Measurements from ENCODE around the gene SLC6A6. TPM values are rescaled to one million over a fixed set of nuclear protein-coding genes. Genes with fewer than 3 reads are reported as not detected.

Gene SLC6A6
- total and polyA plus RNA-seq, 8 donors: 2.1 to 11.6 (median 3.4) TPM

- no peak overlapping the region for H3K4me3 ChIP-seq
- no peak overlapping the region for H3K27ac ChIP-seq
- FAIRE-seq (no peak), DNase-seq (no peak), ATAC-seq (no peak)
- H3K9me3 ChIP-seq: no peaks in the 10 kb centered on the region
- peaks cover 0 to 34% (median 9%) of the 10 kb centered on the region in 3 donors for H3K4me1 ChIP-seq
- intact Hi-C loops (cut with DNase I): no loop called here
- no peaks in the 10 kb centered on the region for H3K36me3 ChIP-seq
- no peaks in the 10 kb centered on the region for H3K27me3 ChIP-seq
- WGBS, 2 donors: 49 to 61% methylated on average over 8 of the region's 8 CpGs
- TF ChIP-seq, protein P1, sequence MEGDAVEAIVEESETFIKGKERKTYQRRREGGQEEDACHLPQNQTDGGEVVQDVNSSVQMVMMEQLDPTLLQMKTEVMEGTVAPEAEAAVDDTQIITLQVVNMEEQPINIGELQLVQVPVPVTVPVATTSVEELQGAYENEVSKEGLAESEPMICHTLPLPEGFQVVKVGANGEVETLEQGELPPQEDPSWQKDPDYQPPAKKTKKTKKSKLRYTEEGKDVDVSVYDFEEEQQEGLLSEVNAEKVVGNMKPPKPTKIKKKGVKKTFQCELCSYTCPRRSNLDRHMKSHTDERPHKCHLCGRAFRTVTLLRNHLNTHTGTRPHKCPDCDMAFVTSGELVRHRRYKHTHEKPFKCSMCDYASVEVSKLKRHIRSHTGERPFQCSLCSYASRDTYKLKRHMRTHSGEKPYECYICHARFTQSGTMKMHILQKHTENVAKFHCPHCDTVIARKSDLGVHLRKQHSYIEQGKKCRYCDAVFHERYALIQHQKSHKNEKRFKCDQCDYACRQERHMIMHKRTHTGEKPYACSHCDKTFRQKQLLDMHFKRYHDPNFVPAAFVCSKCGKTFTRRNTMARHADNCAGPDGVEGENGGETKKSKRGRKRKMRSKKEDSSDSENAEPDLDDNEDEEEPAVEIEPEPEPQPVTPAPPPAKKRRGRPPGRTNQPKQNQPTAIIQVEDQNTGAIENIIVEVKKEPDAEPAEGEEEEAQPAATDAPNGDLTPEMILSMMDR (IDR thresholded peaks at IDR 0.05): no peak
These were observed 52.4 kb downstream of the SLC6A6 start for GRCh38 chr3:14454639-14455310.

GRCh38 chr3:14455571-14456317 lies 53.3 kb downstream of the SLC6A6 start:
- TF ChIP-seq, protein P1 (IDR thresholded peaks at IDR 0.05): no peak
- H3K4me3 ChIP-seq: no peak overlapping the region
- H3K9me3 ChIP-seq: no peaks in the 10 kb centered on the region
- intact Hi-C loops (cut with DNase I): no loop called here
- no peaks in the 10 kb centered on the region for H3K27me3 ChIP-seq
- H3K4me1 ChIP-seq: peaks cover 0 to 38% (median 9%) of the 10 kb centered on the region in 3 donors
- 46 to 47% methylated on average over 6 of the region's 6 CpGs for WGBS, 2 donors
- FAIRE-seq: no peak
- no peak overlapping the region for H3K27ac ChIP-seq
- no peaks in the 10 kb centered on the region for H3K36me3 ChIP-seq
- peak in 2 of 4 donors; percentile 14 to 17 for ATAC-seq
- DNase-seq: peak in 5 of 6 donors; percentile 52 to 80 (median 72)

GRCh38 chr3:14456794-14457193 lies 54.4 kb downstream of the SLC6A6 start:
- ATAC-seq: no peak
- H3K4me3 ChIP-seq: no peak overlapping the region
- TF ChIP-seq, protein P1 (IDR thresholded peaks at IDR 0.05): no peak
- DNase-seq: peak in 1 of 6 donors; percentile 38
- WGBS, 2 donors: 78 to 85% methylated on average over 8 of the region's 8 CpGs
- H3K27ac ChIP-seq: no peak overlapping the region
- FAIRE-seq: no peak
- no peaks in the 10 kb centered on the region for H3K27me3 ChIP-seq
- peaks cover 0 to 42% (median 8%) of the 10 kb centered on the region in 3 donors for H3K4me1 ChIP-seq
- no peaks in the 10 kb centered on the region for H3K36me3 ChIP-seq
- no peaks in the 10 kb centered on the region for H3K9me3 ChIP-seq
- intact Hi-C loops (cut with DNase I): no loop called here

GRCh38 chr3:14457481-14457880 lies 55.1 kb downstream of the SLC6A6 start:
- Histone ChIP-seq H3K27ac (peak overlapping the region in 3 of 4 donors; percentile 10 to 71 (median 22)), H3K9me3 (no peaks in the 10 kb centered on the region), H3K36me3 (no peaks in the 10 kb centered on the region), H3K4me1 (peaks cover 0 to 36% (median 1%) of the 10 kb centered on the region in 3 donors), H3K4me3 (no peak overlapping the region), H3K27me3 (no peaks in the 10 kb centered on the region)
- TF ChIP-seq, protein P1 (IDR thresholded peaks at IDR 0.05): no peak
- intact Hi-C loops (cut with DNase I): no loop called here
- FAIRE-seq (no peak), ATAC-seq (no peak), DNase-seq (peak in 1 of 6 donors; percentile 1)
- WGBS, 2 donors: 76 to 78% methylated on average over 5 of the region's 5 CpGs

All from pancreas (tissue), 10 donors.